ENCODE data around the gene TTC39C. TPM values are rescaled to one million over a fixed set of nuclear protein-coding genes. Genes with fewer than 3 reads are reported as not detected.
"Not testable (repeated sequence)": the region's sequence is repeated elsewhere in the genome, so short reads cannot be mapped to it uniquely, and the experiment has no call there.

The TTC39C gene
- total RNA-seq, 2 experiments from 2014 or later: 82.6 to 91.8 TPM

DNA sequence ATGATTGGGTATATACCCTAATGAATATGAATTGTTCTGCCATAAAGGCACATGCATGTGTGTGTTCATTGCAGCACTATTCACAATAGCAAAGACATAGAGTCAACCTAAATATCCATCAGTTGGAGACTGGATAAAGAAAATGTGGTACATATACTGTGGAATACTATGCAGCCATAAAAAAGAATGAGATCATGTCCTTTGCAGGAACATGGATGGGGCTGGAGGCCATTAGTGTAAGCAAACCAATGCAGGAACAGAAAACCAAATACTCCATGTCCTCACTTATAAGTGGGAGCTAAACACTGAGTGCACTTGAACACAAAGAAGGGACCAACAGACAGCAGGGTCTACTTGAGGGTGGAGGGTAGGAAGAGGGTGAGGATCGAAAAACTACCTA, 43.2 kb downstream of the TTC39C start:
- TF ChIP-seq, protein P1, sequence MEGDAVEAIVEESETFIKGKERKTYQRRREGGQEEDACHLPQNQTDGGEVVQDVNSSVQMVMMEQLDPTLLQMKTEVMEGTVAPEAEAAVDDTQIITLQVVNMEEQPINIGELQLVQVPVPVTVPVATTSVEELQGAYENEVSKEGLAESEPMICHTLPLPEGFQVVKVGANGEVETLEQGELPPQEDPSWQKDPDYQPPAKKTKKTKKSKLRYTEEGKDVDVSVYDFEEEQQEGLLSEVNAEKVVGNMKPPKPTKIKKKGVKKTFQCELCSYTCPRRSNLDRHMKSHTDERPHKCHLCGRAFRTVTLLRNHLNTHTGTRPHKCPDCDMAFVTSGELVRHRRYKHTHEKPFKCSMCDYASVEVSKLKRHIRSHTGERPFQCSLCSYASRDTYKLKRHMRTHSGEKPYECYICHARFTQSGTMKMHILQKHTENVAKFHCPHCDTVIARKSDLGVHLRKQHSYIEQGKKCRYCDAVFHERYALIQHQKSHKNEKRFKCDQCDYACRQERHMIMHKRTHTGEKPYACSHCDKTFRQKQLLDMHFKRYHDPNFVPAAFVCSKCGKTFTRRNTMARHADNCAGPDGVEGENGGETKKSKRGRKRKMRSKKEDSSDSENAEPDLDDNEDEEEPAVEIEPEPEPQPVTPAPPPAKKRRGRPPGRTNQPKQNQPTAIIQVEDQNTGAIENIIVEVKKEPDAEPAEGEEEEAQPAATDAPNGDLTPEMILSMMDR (IDR thresholded peaks at IDR 0.05): no peak
- Mint-ChIP-seq H3K27me3 (no peaks in the 10 kb centered on the region), H3K27ac (peak overlapping the region; percentile 40), H3K4me1 (ENCODE audit: low read depth) (peaks cover 88% of the 10 kb centered on the region), H3K36me3 (ENCODE audit: low read depth) (peaks cover 14% of the 10 kb centered on the region), H3K9me3 (no peaks in the 10 kb centered on the region), H3K4me3 (no peak overlapping the region)
- Histone ChIP-seq H3K27ac (ENCODE audit: low read depth in 1 of 2, low read length in 2 of 2) (no peak overlapping the region), H3K36me3 (ENCODE audit: insufficient read depth, low read length) (peaks cover 4% of the 10 kb centered on the region), H3K27me3 (ENCODE audit: control insufficient read depth in 1 of 2, insufficient read depth in 2 of 2, low read length in 2 of 2) (no peaks in the 10 kb centered on the region), H3K4me1 (ENCODE audit: insufficient read depth, low read length) (peaks cover 28% of the 10 kb centered on the region), H3K4me3 (ENCODE audit: low read length) (no peak overlapping the region), H3K9me3 (ENCODE audit: control insufficient read depth in 1 of 2, insufficient read depth in 1 of 2, low read length in 2 of 2) (no peaks in the 10 kb centered on the region)
- intact Hi-C loops (cut with DNase I, micrococcal nuclease): no loop called here
- ATAC-seq (ENCODE audit: poor library complexity): no peak
- POLR2A ChIA-PET: no interaction called here
- no peak for DNase-seq
- CTCF ChIA-PET: interaction anchor here (1.2 kb wide), 1 partner anchor 19 kb away, joined by 4 read pairs; no protein-coding TSS in a partner anchor

DNA sequence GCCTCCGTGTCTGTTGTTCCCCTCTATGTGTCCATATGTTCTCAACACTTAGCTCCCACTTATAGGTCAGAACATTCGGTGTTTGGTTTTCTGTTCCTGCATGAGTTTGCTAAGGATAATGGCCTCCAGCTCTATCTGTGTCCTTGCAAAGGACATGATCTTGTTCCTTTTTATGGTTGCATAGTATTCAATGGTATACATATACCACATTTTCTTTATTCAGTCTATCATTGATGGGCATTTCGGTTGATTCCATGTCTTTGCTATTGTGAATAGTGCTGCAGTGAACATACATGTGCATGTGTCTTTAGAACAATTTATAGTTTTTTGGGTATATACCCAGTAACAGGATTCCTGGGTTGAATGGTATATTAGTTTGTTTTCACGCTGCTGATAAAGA, 44.8 kb downstream of the TTC39C start:
- H3K4me3 ChIP-seq (ENCODE audit: low read length); H3K4me3 Mint-ChIP-seq; H3K27ac ChIP-seq (ENCODE audit: low read depth in 1 of 2, low read length in 2 of 2); H3K27me3 ChIP-seq (ENCODE audit: control insufficient read depth in 1 of 2, insufficient read depth in 2 of 2, low read length in 2 of 2); DNase-seq; H3K27me3 Mint-ChIP-seq; H3K36me3 ChIP-seq (ENCODE audit: insufficient read depth, low read length); intact Hi-C loops (cut with DNase I, micrococcal nuclease); ATAC-seq (ENCODE audit: poor library complexity); H3K9me3 Mint-ChIP-seq; H3K9me3 ChIP-seq (ENCODE audit: control insufficient read depth in 1 of 2, insufficient read depth in 1 of 2, low read length in 2 of 2); CTCF ChIA-PET: not testable (repeated sequence)
- Mint-ChIP-seq H3K4me1 (ENCODE audit: low read depth) (peaks cover 87% of the 10 kb centered on the region), H3K27ac (peak overlapping the region; percentile 6), H3K36me3 (ENCODE audit: low read depth) (peaks cover 16% of the 10 kb centered on the region)
- peaks cover 22% of the 10 kb centered on the region for H3K4me1 ChIP-seq (ENCODE audit: insufficient read depth, low read length)
- POLR2A ChIA-PET: interaction anchor here (0.5 kb wide), 1 partner anchor 48 kb away, joined by 3 read pairs; no protein-coding TSS in a partner anchor

DNA sequence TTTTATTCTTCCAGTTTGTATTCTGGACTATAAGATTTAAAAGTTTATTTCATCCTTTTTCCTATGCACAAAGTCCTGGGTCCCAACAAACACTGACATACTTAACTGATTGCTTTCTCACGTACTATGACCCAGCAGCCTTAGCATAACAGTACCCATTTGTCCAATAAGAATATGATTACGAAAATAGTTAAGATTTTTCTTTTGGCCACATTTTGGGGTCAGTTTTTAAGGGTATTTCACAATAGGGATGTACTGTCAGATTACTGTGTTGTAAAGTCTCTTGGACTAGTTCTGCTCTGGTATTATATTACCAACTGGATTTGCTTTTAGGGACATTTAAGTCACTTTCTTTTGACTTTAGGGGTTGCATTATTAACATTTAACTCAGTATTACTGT, 46.1 kb downstream of the TTC39C start:
- Histone ChIP-seq H3K36me3 (ENCODE audit: insufficient read depth, low read length) (peaks cover 14% of the 10 kb centered on the region), H3K27ac (ENCODE audit: low read depth in 1 of 2, low read length in 2 of 2) (no peak overlapping the region), H3K4me3 (ENCODE audit: low read length) (no peak overlapping the region), H3K4me1 (ENCODE audit: insufficient read depth, low read length) (peaks cover 28% of the 10 kb centered on the region), H3K9me3 (ENCODE audit: control insufficient read depth in 1 of 2, insufficient read depth in 1 of 2, low read length in 2 of 2) (no peaks in the 10 kb centered on the region), H3K27me3 (ENCODE audit: control insufficient read depth in 1 of 2, insufficient read depth in 2 of 2, low read length in 2 of 2) (no peaks in the 10 kb centered on the region)
- no peaks in the 10 kb centered on the region for H3K9me3 Mint-ChIP-seq
- TF ChIP-seq, protein P1 (IDR thresholded peaks at IDR 0.05): no peak
- POLR2A ChIA-PET: no interaction called here
- CTCF ChIA-PET: interaction anchor here (1.3 kb wide), 1 partner anchor 15 kb away, joined by 3 read pairs; no protein-coding TSS in a partner anchor
- no peak overlapping the region for H3K4me3 Mint-ChIP-seq
- H3K27ac Mint-ChIP-seq: no peak overlapping the region
- H3K27me3 Mint-ChIP-seq: no peaks in the 10 kb centered on the region
- peaks cover 29% of the 10 kb centered on the region for H3K36me3 Mint-ChIP-seq (ENCODE audit: low read depth)
- no peak for ATAC-seq (ENCODE audit: poor library complexity)
- intact Hi-C loops (cut with DNase I, micrococcal nuclease): no loop called here
- H3K4me1 Mint-ChIP-seq (ENCODE audit: low read depth): peaks cover 87% of the 10 kb centered on the region
- no peak for DNase-seq

DNA sequence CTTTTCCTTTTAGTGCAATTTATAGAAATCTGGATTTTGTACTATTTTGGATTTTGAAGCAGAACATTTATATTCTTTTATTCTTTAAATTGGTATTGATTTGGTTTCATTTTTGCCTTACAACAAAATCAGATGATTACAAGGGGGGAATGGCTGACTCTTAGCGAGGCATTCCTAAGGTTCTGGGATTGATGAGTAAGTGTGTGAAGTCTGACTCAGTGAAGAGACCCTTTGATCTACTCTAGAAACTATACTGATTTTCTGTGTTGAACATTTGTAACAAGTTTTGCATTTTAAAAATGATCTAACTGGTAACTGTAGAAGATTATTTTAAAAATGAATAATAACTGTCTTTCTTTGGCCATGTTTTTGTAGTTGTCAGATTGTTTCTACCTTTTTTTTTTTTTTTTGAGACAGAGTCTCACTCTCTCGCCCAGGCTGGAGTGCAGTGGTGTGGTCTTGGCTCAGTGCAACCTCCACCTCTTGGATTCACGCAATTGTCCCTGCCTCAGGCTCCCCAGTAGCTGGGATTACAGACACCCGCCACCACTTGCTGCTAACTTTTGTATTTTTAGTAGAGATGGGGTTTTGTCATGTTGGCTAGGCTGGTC, 48.7 kb downstream of the TTC39C start:
- ChIA-PET CTCF (no interaction called here), POLR2A (interaction anchor here (0.6 kb wide), 1 partner anchor 65 kb away, joined by 3 read pairs; no protein-coding TSS in a partner anchor)
- no peaks in the 10 kb centered on the region for H3K9me3 ChIP-seq (ENCODE audit: control insufficient read depth in 1 of 2, insufficient read depth in 1 of 2, low read length in 2 of 2)
- peaks cover 24% of the 10 kb centered on the region for H3K4me1 ChIP-seq (ENCODE audit: insufficient read depth, low read length)
- Mint-ChIP-seq H3K9me3 (no peaks in the 10 kb centered on the region), H3K4me1 (ENCODE audit: low read depth) (peaks cover 85% of the 10 kb centered on the region), H3K36me3 (ENCODE audit: low read depth) (peaks cover 47% of the 10 kb centered on the region), H3K27ac (peak overlapping the region; percentile 55), H3K4me3 (no peak overlapping the region), H3K27me3 (no peaks in the 10 kb centered on the region)
- H3K36me3 ChIP-seq (ENCODE audit: insufficient read depth, low read length): peaks cover 32% of the 10 kb centered on the region
- no peak overlapping the region for H3K27ac ChIP-seq (ENCODE audit: low read depth in 1 of 2, low read length in 2 of 2)
- intact Hi-C loops (cut with DNase I, micrococcal nuclease): no loop called here
- TF ChIP-seq, protein P1 (IDR thresholded peaks at IDR 0.05): no peak
- peak in 1 of 14 experiments; percentile 38 for DNase-seq
- ATAC-seq (ENCODE audit: poor library complexity): peak; percentile 56
- no peaks in the 10 kb centered on the region for H3K27me3 ChIP-seq (ENCODE audit: control insufficient read depth in 1 of 2, insufficient read depth in 2 of 2, low read length in 2 of 2)
- no peak overlapping the region for H3K4me3 ChIP-seq (ENCODE audit: low read length)
